ENCODE results near the gene PIK3R6. TPM values are rescaled to one million over a fixed set of nuclear protein-coding genes. Genes with fewer than 3 reads are reported as not detected.
A peak's percentile ranks its signal among the peaks of the same experiment; 100 is the strongest.

Gene PIK3R6
- total RNA-seq, 3 donors from 2014 or later = 0.32 to 1.9 (median 1.7) TPM

DNA sequence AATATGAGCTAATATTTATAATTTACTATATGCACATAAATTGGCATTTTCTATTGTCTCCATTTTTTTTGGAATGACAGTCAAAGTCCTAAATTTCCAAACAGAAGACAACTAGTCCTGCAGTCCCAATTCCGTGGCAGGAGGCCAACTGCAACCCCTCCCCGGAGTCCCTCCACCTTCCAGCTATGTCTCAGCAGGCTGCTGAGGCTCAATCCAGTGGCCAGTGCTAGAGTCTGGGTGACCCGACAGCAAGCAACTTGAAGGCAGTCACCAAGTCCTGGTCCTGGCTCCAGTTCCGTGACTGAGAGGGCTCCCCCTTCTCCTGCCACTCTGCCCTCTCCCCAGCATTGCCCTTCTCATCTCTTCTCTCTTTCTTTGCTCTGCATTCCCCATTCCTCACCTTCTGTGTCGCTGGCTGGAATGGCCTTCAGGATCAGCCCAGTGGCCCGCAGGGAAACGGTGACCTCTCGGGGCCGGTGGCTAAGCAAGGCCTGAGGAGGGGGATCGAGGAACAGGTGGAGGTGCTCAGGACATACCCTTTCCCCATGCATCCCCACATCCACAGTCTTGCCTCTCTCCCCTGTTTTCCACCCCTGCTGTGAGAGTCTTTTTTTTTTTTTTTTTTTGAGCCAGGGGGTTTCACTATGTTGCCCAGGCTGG, 45.9 kb downstream of the PIK3R6 start:
- no peak overlapping the region for H3K4me3 ChIP-seq
- peaks cover 6% of the 10 kb centered on the region for H3K9me3 ChIP-seq
- intact Hi-C loops (cut with DNase I, micrococcal nuclease) = no loop called here
- DNase-seq (no peak), ATAC-seq (no peak)
- TF ChIP-seq, protein P1, sequence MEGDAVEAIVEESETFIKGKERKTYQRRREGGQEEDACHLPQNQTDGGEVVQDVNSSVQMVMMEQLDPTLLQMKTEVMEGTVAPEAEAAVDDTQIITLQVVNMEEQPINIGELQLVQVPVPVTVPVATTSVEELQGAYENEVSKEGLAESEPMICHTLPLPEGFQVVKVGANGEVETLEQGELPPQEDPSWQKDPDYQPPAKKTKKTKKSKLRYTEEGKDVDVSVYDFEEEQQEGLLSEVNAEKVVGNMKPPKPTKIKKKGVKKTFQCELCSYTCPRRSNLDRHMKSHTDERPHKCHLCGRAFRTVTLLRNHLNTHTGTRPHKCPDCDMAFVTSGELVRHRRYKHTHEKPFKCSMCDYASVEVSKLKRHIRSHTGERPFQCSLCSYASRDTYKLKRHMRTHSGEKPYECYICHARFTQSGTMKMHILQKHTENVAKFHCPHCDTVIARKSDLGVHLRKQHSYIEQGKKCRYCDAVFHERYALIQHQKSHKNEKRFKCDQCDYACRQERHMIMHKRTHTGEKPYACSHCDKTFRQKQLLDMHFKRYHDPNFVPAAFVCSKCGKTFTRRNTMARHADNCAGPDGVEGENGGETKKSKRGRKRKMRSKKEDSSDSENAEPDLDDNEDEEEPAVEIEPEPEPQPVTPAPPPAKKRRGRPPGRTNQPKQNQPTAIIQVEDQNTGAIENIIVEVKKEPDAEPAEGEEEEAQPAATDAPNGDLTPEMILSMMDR (IDR thresholded peaks at IDR 0.05) = no peak
- H3K4me1 ChIP-seq (ENCODE audit: low read depth) = no peaks in the 10 kb centered on the region
- no peaks in the 10 kb centered on the region for H3K36me3 ChIP-seq (ENCODE audit: low read depth)

- Histone ChIP-seq H3K4me1 (ENCODE audit: low read depth) (no peaks in the 10 kb centered on the region), H3K36me3 (ENCODE audit: low read depth) (no peaks in the 10 kb centered on the region), H3K4me3 (no peak overlapping the region), H3K9me3 (peaks cover 6% of the 10 kb centered on the region)
- DNase-seq = no peak
- TF ChIP-seq, protein P1 (IDR thresholded peaks at IDR 0.05) = no peak
- no peak for ATAC-seq
- intact Hi-C loops (cut with DNase I, micrococcal nuclease) = no loop called here
These were observed 47.0 kb downstream of the PIK3R6 start for GRCh38 chr17:8820311-8821010.

DNA sequence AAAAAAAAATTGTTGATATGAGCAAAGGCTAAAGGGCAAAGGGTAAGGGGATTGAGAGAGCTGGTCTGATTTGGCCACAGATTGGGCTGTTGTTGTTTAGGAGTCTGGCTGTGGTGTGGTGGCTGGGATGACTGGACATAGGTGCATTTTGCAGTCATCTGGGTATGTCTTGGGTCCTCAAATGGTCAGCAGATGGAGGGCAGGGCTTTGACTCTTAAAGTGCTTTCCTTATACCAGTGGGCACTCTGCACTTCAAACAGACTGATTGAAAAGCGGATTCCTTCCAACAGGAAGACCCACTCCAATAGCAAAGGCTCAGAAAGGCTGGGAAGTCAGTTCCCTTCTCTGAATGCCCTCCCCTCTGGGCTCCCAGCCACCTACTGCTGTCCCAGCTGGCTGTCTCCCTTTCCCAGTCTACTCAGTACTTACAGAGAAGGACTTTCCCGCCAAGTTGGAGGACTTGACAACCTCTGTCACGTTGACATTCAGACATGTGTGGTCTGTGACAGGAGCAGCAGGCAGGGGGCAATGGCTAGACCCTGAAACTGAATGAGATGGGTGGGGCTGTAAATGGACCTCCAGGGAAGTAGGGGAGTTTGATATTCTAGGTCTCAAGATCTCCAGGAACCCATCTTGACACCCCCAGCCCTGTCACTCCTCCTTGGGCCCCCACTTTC, 48.7 kb downstream of the PIK3R6 start:
- no peaks in the 10 kb centered on the region for H3K36me3 ChIP-seq (ENCODE audit: low read depth)
- intact Hi-C loops (cut with DNase I, micrococcal nuclease) = no loop called here
- no peaks in the 10 kb centered on the region for H3K4me1 ChIP-seq (ENCODE audit: low read depth)
- no peaks in the 10 kb centered on the region for H3K9me3 ChIP-seq
- DNase-seq (no peak), ATAC-seq (no peak)
- no peak overlapping the region for H3K4me3 ChIP-seq
- TF ChIP-seq, protein P1 (IDR thresholded peaks at IDR 0.05) = no peak

- Histone ChIP-seq H3K4me3 (no peak overlapping the region), H3K9me3 (no peaks in the 10 kb centered on the region), H3K36me3 (ENCODE audit: low read depth) (no peaks in the 10 kb centered on the region), H3K4me1 (ENCODE audit: low read depth) (no peaks in the 10 kb centered on the region)
- ATAC-seq = no peak
- DNase-seq = no peak
- intact Hi-C loops (cut with DNase I, micrococcal nuclease) = no loop called here
- TF ChIP-seq, protein P1 (IDR thresholded peaks at IDR 0.05) = no peak
These were observed 49.4 kb downstream of the PIK3R6 start for GRCh38 chr17:8818047-8818446.

DNA sequence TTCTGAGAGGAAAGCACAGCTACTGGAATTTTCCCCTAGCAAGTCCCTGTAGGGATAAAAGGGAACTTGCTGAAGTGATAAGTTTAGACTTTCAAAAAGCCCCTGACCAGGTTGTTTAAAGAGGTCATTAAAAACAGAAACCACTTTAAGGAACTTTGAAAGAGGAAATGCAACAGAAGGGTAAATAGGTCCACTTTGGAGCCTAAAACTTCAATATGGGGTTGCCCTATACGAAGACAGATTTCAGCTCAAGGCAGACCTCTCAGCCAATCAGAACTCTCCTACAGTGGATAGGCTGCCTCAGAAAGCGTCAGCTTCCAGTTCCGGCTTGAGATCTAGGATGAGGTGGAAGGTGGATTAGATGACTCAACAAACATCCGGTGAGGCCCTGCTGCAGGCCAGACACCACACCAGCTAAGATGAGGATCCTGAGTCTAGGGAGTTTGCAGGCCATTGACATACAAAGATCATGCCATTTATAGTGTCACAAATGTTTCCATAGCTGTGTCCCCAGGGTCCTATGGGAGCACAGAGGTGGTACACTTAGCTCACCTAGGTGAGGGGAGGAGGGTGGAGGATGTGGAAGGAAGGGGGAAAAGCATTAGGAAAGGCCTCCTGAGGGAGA, 60.4 kb downstream of the PIK3R6 start:
- Histone ChIP-seq H3K4me1 (ENCODE audit: low read depth) (no peaks in the 10 kb centered on the region), H3K36me3 (ENCODE audit: low read depth) (no peaks in the 10 kb centered on the region), H3K9me3 (peaks cover 4% of the 10 kb centered on the region), H3K4me3 (no peak overlapping the region)
- ATAC-seq (peak; percentile 60), DNase-seq (no peak)
- intact Hi-C loops (cut with DNase I, micrococcal nuclease) = no loop called here
- TF ChIP-seq, protein P1 (IDR thresholded peaks at IDR 0.05) = no peak

Measured in mucosa of descending colon (tissue), 3 donors.